IMR-90 (cell line): ENCODE data around the gene SLC25A33. TPM values are rescaled to one million over a fixed set of nuclear protein-coding genes. Genes with fewer than 3 reads are reported as not detected.
A peak's percentile ranks its signal among the peaks of the same experiment; 100 is the strongest.

ENCODE experiments used
- ATAC-seq: fragments of 200-7000 bp; cut with Tn5 transposase; 2 replicates; pipeline ENCODE4 v1.9.1; 2020; ENCODE audit warnings: low read depth, mild to moderate bottlenecking, moderate library complexity
- BruUV-seq: library from RNA; stranded (reverse); fragments of 400-500 nt; replicated peaks from 2 replicates; lab custom pipeline; 2021; lab: Mats Ljungman, UMichigan
- CTCF ChIA-PET: fragments of 300-600 bp; formaldehyde crosslinking; extraction: SDS; loops from one replicate; lab custom pipeline; 2021; ENCODE audit warnings: antibody characterized with exemption; lab: Yijun Ruan, JAX
- POLR2A ChIA-PET: fragments of 300-600 bp; sonication (Branson Sonifier 250); formaldehyde crosslinking; loops from one replicate; lab custom pipeline; 2022; ENCODE audit warnings: antibody characterized with exemption; ENCODE audit not compliant: unreplicated experiment; lab: Charles Lee
- DNase-seq: peaks from one replicate; pipeline ENCODE4 v3.0.0; 2013
- H2AFZ ChIP-seq: replicated peaks from 2 replicates; pipeline ENCODE3; 2013; ENCODE audit warnings: low read length, mild to moderate bottlenecking; ENCODE audit not compliant: poor library complexity
- H2AK5ac ChIP-seq: 2 replicates; pipeline ENCODE4 v1.6.1; 2013; ENCODE audit warnings: low read depth, low read length, inconsistent platforms
- H2AK9ac ChIP-seq: replicated peaks from 2 replicates; pipeline ENCODE3; 2013; ENCODE audit warnings: mild to moderate bottlenecking, low read depth, low read length, moderate library complexity; ENCODE audit not compliant: poor library complexity
- H2BK120ac ChIP-seq: 2 replicates; pipeline ENCODE4 v1.6.1; 2013; ENCODE audit warnings: low read depth, low read length, inconsistent platforms
- H2BK15ac ChIP-seq: 3 replicates; pipeline ENCODE4 v1.6.1; 2013; ENCODE audit warnings: low read depth, low read length, inconsistent platforms
- H2BK20ac ChIP-seq: 2 replicates; pipeline ENCODE4 v1.6.1; 2013; ENCODE audit warnings: low read depth, mild to moderate bottlenecking, inconsistent platforms, low read length, moderate library complexity
- H2BK5ac ChIP-seq: 2 replicates; pipeline ENCODE4 v1.6.1; 2013; ENCODE audit warnings: mild to moderate bottlenecking, low read depth, low read length, inconsistent platforms; ENCODE audit not compliant: poor library complexity, severe bottlenecking
- H3K14ac ChIP-seq: replicated peaks from 2 replicates; pipeline ENCODE4 v1.6.1; 2013; ENCODE audit warnings: low read depth, low read length, inconsistent platforms
- H3K18ac ChIP-seq: 2 replicates; pipeline ENCODE4 v1.6.1; 2013; ENCODE audit warnings: low read depth, low read length, control low read depth
- H3K23ac ChIP-seq: 2 replicates; pipeline ENCODE4 v1.6.1; 2013; ENCODE audit warnings: low read depth, low read length, inconsistent platforms
- H3K27ac ChIP-seq: 2 replicates; pipeline ENCODE4 v1.5.1; 2013; ENCODE audit warnings: mild to moderate bottlenecking, control low read depth, low read length; ENCODE audit not compliant: insufficient read depth
- H3K27me3 ChIP-seq: 2 replicates; pipeline ENCODE4 v1.6.1; 2013; ENCODE audit warnings: low read length; ENCODE audit not compliant: control insufficient read depth, insufficient read depth
- H3K36me3 ChIP-seq: 2 replicates; pipeline ENCODE4 v1.6.1; 2013; ENCODE audit warnings: low read length, mixed read lengths; ENCODE audit not compliant: control insufficient read depth, insufficient read depth
- H3K4ac ChIP-seq: 2 replicates; pipeline ENCODE4 v1.6.1; 2013; ENCODE audit warnings: low read depth, low read length, inconsistent platforms
- H3K4me1 ChIP-seq: 2 replicates; pipeline ENCODE4 v1.6.1; 2013; ENCODE audit warnings: low read length, mixed read lengths; ENCODE audit not compliant: control insufficient read depth, insufficient read depth
- H3K4me2 ChIP-seq: 2 replicates; pipeline ENCODE4 v1.6.1; 2013; ENCODE audit warnings: low read depth, mild to moderate bottlenecking, control low read depth, low read length, moderate library complexity
- H3K4me3 ChIP-seq: 2 replicates; pipeline ENCODE4 v1.5.1; 2013; ENCODE audit warnings: low read depth, mild to moderate bottlenecking, control low read depth, low read length, moderate library complexity; ENCODE audit not compliant: insufficient read depth
- H3K56ac ChIP-seq: 2 replicates; pipeline ENCODE4 v1.6.1; 2013; ENCODE audit warnings: low read length, inconsistent platforms; ENCODE audit not compliant: insufficient read depth; ENCODE audit errors: extremely low read depth
- H3K79me1 ChIP-seq, 2 experiments: 2 replicates each; pipeline ENCODE4 v1.6.1; 2013; ENCODE audit warnings: low read length in 2 of 2, inconsistent platforms in 1 of 2, low read depth in 1 of 2
- H3K9ac ChIP-seq: 2 replicates; pipeline ENCODE4 v1.6.1; 2013; ENCODE audit warnings: low read depth, low read length, control low read depth
- H3K9me1 ChIP-seq: 2 replicates; pipeline ENCODE4 v1.6.1; 2013; ENCODE audit warnings: low read length, inconsistent platforms; ENCODE audit not compliant: insufficient read depth
- H3K9me3 ChIP-seq: 2 replicates; pipeline ENCODE4 v1.6.1; 2013; ENCODE audit warnings: low read length; ENCODE audit not compliant: control insufficient read depth, insufficient read depth
- H4K20me1 ChIP-seq: 2 replicates; pipeline ENCODE4 v1.6.1; 2013; ENCODE audit warnings: low read length, inconsistent platforms; ENCODE audit not compliant: insufficient read depth
- H4K5ac ChIP-seq: 2 replicates; pipeline ENCODE4 v1.6.1; 2013; ENCODE audit warnings: mild to moderate bottlenecking, low read depth, low read length, control low read depth
- H4K8ac ChIP-seq, 2 experiments: 2 replicates each; pipeline ENCODE4 v1.6.1; 2013; ENCODE audit warnings: low read depth in 2 of 2, low read length in 2 of 2, control low read depth in 1 of 2, inconsistent platforms in 1 of 2
- H4K91ac ChIP-seq: 2 replicates; pipeline ENCODE4 v1.6.1; 2013; ENCODE audit warnings: low read depth, low read length, inconsistent platforms; ENCODE audit not compliant: insufficient read depth
- CEBPB ChIP-seq: IDR thresholded peaks from 2 replicates; pipeline ENCODE4 v1.6.1; 2012; ENCODE audit warnings: low read depth, low read length, improper control_type of control experiment
- FOS ChIP-seq: fragments of 150-350 bp; IDR thresholded peaks from 2 replicates; pipeline ENCODE4 v1.6.1; 2016; ENCODE audit warnings: low read depth, low read length
- WGBS, 2 experiments: methylation state at CpG; one replicate each; pipeline versions ENCODE4 v1.1.5 to v1.1.7; 2013; ENCODE audit warnings: missing lambda C conversion rate in 2 of 2; ENCODE audit not compliant: insufficient read length in 1 of 2; ENCODE audit errors: extremely low coverage in 2 of 2; 5-methylcytosine and 5-hydroxymethylcytosine counted together
- dilution Hi-C: fragments of 300-500 bp; cut with HindIII; formaldehyde crosslinking; loops from one replicate; pipeline ENCODE4 v1.14.3; 2018; ENCODE audit warnings: low sequenced_read_pairs; ENCODE audit not compliant: unreplicated experiment
- in situ Hi-C: fragments of 300-500 bp; cut with MboI; formaldehyde crosslinking; loops from 3 replicates; pipeline ENCODE4 v1.14.3; 2019; ENCODE audit warnings: low sequenced_read_pairs, inconsistent platforms, mixed read lengths
- intact Hi-C: fragments of 100-400 bp; cut with micrococcal nuclease; formaldehyde crosslinking; loops from 2 replicates; pipeline ENCODE4 v1.10.0; 2022
- polyA plus RNA-seq, 3 experiments: library from polyadenylated mRNA; depleted of rRNA; stranded (reverse); fragments of >200 nt; gene quantifications; 2 replicates each; pipeline ENCODE4 v1.2.3, GENCODE V29; 2012; ENCODE audit warnings: low replicate concordance in 1 of 3
- total RNA-seq: library from RNA; depleted of rRNA; stranded (reverse); fragments of >200 nt; gene quantifications from 2 replicates; pipeline ENCODE4 v1.2.3, GENCODE V29; 2012

Gene SLC25A33
- total and polyA plus RNA-seq, 2 of the 4 experiments (the other 2 are of a cell fraction): 2.5 to 3.0 TPM

GRCh38 chr1:9553736-9554144 lies 14.5 kb downstream of the SLC25A33 start:
- in situ Hi-C loops (no loop called here), dilution Hi-C loops (no loop called here), intact Hi-C loops (no loop called here)
- Histone ChIP-seq H3K9me3 (no peaks in the 10 kb centered on the region), H2BK120ac (no peak overlapping the region), H4K8ac (no peak overlapping the region), H3K27me3 (no peaks in the 10 kb centered on the region), H3K14ac (no peak overlapping the region), H3K36me3 (peaks cover 7% of the 10 kb centered on the region), H3K4me3 (no peak overlapping the region), H3K4me1 (no peaks in the 10 kb centered on the region), H3K4me2 (no peak overlapping the region), H3K4ac (no peak overlapping the region), H2AK9ac (no peak overlapping the region), H2AK5ac (no peak overlapping the region), H3K27ac (no peak overlapping the region), H2BK20ac (no peak overlapping the region), H4K91ac (no peak overlapping the region), H2BK15ac (no peak overlapping the region), H4K20me1 (peaks cover 25% of the 10 kb centered on the region), H3K18ac (no peak overlapping the region), H4K5ac (no peak overlapping the region), H3K23ac (no peak overlapping the region), H3K9ac (no peak overlapping the region), H3K79me1 (peaks cover 4 to 37% of the 10 kb centered on the region in 2 experiments; a peak in 3 of 4 replicates), H2BK5ac (no peak overlapping the region), H3K9me1 (peaks cover 10% of the 10 kb centered on the region; the same call in 1 of the 2 replicates), H3K56ac (no peak overlapping the region), H2AFZ (no peak overlapping the region)
- TF ChIP-seq FOS: no peak
- TF ChIP-seq CEBPB: peak; percentile 50; the same call in 1 of the 2 replicates
- ChIA-PET CTCF (no interaction called here), POLR2A (no interaction called here)
- no peak for ATAC-seq
- no TSS peak for BruUV-seq
- WGBS, 2 experiments: 83% methylated on average over 1 of the region's 4 CpGs; no CpG with 5 or more reads in 1 of the 2 experiments
- no peak for DNase-seq
